NOMO-1 treated with DMSO at 0.1 percent for 48 hours (cell line): Measurements from ENCODE around the gene SPON1.
"Not testable (repeated sequence)": the region's sequence is repeated elsewhere in the genome, so short reads cannot be mapped to it uniquely, and the experiment has no call there.

ENCODE experiments used
- DNase-seq: peaks from one replicate; lab custom pipeline; 2025; ENCODE audit not compliant: unreplicated experiment; lab: John Stamatoyannopoulos, UW

SPON1 gene

DNA sequence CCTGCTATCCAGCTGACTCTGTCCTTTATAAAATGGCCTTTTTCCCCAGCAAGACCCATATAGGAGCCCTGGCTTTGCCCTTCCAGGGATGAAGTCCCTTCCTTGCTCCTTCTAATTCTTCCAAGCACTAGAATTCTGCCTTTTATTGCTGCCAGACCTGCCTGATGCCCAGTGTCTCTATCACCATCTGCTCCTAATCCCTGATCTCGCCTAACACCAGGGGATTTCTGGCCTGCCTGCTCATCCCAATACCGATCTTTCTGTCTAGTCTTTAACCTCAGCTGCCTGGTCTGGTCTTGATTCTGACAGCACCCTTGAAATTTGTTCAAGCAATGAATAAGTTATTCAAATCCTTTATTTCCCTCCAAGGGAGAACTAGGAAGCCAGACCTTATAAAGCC is 150.2 kb downstream of the SPON1 start:
- DNase-seq: no peak

DNA sequence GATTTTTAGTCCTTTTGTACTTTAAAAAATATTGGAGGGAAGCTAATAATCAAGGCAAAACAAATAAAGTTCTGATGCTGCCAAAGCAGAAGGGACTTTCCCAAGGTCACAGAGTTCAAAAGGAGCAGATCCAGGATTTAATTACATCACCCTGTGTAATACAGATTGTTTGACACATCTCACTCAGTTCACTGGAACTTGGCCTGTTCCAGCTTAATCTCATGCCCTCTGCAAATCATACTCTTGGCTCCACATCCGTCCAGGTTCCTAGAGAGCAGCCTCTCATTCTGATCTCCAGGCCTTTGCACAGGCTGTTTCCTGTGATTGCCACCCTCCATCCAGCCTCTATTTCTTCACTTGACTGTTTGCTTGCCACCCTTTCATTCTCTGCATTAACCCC is 151.7 kb downstream of the SPON1 start:
- no peak for DNase-seq

DNA sequence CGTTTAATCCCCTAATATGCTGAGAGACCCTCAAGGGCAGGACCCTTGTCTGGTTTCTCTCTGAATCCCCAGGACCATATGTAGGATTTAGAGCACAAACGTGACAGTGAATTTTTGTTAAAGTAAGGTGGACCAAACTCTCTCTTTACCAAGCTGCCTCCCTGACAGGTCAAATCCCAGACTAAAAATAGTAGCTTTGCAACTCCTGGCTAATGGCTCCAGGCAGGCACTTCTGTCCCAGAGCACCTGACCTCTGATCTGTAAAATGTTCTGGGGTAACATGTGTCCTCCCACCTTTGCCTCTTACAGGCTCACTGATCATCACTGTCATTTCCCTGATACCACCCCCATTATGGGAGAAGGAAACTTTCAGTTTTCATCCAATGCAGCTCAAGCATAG is 152.3 kb downstream of the SPON1 start:
- no peak for DNase-seq

DNA sequence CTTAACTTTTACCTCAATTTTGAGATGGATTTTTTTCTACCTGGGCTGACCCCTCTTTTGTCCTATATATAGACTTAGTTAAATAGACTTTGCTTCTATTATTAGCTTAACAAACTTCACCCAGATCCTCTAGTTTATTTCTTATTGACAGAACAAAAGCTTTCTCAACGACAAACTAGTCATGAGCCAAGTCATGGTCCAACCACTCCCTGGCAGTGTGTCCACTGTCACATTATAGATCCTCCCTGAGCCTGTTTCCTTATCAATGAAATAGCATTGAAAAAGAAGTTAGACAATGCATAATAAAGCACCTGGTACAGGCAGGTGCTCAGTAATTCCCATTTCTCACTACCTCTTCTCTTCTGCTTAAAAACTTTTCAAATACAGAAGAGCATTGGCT is 155.1 kb downstream of the SPON1 start:
- DNase-seq: no peak

DNA sequence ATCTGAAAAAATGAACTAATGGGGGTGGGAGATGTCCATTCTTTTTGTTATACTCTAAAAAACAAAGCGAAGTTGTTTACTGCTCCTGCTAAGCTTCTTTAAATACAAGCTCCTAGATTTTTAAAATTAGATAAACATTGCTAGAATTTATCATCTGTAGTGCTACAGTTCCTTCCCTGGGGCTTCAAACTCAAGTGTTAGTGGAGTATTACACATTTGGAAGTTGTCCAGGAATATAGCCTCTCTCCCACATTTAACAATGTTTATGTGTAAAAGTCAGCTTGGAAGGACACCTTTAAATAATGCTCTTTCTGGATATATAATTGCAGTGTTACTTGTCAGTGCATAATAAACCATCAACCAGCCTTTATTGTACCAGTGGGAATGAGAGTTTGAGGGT is 155.5 kb downstream of the SPON1 start:
- DNase-seq: no peak

DNA sequence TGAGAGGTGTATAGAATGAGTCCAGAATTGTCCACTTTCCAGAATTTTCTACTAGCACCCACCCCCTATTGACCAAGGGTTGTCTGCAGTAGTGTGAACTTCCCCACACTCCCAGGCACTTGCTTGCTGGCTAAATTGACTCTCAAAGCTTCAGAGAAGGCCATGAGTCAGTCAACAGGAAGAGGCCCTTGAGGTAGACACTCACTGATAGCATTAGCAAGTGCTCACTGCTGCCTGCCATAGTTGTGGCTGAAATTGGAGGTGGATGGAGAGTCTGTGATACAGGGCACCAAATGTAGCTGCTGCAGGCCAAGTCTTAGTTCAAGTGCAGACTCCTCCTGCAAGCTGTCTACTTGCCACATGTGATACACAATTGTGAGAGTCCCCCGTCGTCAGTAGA is 156.8 kb downstream of the SPON1 start:
- no peak for DNase-seq

DNA sequence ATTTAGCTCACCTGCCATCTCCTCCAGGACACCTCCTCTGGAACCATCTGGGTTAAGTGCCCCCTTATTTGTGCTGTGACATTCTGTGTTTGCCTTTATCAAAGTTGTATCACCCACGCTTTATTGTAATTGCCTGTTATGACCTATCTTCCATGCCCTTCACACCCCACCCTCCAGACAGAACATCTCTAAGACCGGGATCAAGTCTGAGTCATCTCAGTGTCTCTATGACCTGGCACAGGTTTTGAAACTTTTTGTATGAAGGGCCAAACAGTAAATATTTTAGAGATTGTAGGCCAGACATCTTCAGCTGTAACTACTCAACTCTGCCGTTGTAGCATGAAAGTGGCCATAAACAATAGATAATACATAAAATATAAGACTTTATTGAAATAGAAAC is 161.8 kb downstream of the SPON1 start:
- DNase-seq: no peak

DNA sequence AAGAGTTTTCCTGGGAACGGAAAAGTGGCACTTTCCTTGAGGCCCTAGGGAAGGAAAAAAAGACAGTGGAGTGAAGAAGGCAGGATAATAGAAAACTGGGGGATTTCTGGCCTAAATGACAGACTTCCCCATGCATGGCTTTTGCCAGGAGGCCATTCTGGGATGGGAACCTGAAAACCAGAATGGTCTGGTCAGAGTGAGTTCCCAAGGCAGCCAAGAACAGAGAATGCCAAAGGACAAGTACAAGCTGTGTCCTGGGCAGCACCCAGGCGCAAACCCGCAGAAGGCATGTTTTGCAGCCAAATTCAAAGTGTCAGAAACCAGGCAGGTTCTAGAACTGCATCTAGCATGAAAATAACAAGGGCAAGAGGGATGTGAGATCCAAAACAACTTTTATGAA is 162.4 kb downstream of the SPON1 start:
- DNase-seq: no peak

DNA sequence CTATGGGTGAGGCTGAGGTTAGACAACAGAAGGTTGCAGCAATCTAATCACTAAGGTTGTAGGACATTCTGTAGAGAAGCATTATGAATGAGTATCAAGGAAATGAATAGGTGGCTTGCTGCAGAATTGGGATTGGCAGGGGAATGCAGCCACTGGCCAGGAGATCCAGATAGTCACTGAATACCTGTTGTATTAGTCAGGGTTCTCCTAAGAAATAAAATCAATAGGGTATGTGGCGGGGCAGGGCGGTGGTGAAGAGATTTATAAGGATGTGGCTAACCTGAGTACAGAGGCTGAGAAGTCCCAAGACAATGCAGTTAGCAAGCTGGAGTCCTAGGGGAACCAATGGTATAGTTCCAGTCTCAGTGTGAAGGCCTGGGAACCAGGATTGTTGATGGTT is 163.0 kb downstream of the SPON1 start:
- DNase-seq: no peak

DNA sequence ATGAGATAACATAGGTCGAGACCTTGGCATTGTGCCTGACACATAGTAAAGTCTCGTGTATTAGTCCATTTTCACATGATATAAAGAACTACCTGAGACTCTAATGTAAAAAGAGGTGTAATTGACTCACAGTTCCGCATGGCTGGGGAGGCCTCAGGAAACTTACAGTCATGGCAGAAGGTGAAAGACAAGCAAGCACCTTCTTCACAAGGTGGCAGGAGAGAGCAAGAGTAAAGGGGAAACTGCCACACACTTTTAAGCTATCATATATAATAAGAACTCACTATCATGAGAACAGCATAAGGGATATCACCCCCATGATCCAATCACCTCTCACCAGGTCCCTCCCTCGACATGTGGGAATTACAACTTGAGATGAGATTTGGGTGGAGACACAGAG is 165.2 kb downstream of the SPON1 start:
- no peak for DNase-seq

DNA sequence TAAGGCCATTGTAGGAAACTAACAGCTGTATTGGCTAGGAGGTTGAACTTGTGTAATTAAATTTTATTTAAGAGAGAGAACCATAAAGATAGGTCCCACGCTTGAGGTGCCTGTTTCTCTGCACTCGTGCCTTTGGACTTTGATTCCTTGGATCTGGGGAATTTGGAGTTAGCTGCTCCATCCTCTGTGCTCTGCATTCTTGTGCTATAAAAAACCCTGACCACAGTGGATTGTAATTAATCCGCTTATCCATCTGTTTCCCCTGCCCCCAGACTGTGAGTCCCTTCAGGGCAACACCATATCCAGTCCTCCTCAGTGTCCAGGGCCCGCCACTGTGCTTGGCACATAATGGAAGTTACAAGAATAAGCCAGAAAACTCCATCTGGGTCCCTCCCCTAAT is 169.8 kb downstream of the SPON1 start:
- DNase-seq: no peak

DNA sequence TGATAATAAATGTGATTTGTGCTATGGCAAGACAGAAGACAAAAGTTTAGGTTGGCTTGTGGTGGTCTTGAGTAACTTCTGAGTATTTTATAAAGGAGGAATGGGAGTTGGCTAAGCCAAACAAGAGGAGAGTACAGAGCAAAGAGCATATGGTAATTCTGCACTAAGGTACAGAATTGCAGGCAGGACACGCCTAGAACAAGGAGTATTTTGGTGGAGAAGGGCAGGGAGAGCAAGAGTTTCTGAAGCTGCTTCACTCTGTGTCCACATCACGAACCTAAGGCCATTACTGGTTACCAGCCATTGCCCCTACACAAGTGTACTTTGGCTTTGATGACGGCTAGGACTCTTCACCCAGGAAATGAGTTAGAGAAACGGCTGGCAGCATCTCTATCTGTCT is 170.9 kb downstream of the SPON1 start:
- DNase-seq: no peak

DNA sequence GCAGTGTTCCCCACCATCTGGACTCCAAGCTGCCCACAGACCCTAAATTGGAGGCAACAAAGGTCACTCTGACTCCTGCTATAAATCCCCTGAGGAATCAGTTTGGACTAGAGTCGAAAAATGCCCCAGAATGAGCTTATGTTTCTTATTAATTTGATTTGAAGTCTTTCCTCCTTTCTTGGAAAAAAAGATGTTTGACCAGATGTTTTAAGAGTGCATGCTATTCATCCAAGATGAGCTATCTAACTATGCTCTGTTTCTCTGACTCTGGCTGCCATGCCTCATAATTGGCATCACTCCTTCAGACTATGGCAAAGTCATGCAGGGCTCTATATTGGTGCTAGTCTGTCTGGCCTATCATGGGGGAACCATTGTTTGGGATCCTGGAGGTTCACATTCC is 174.0 kb downstream of the SPON1 start:
- no peak for DNase-seq

DNA sequence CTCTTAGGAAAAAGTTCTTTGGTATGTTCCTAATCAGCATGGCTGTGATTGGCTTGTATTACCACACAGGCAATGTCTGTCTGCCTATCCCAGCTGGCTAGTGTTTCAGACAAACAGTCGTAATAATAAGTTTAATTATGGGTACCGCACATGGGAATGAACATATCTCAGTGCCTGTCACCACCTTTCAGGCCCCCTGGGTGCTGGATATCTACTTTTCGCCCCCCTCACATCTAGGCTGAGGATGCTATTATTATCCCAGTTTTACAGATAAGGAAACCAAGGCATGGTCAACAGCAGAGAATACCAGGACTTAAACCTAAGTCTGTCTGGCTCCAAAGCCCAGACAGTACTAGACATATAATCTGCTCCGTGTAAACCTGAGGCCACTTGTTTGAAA is 174.8 kb downstream of the SPON1 start:
- no peak for DNase-seq

DNA sequence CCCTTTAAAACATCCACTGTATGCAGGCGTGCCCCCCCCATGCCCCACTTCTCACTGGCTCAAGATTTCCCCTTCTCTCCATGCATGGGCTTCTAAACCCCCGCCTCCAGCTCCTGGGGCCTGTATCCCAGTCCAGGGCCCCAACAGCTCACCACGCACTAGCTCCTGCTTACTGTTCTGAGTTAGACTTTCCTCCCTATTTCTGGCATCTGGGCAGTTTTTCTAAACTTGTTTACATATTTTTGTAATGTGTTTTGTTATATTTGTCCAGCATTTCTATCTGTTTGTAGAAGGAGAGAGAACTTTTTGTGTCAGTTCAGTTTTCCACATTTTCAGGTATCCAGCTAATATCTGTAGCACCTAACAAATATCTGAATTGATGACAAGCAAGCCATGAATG is 178.5 kb downstream of the SPON1 start:
- no peak for DNase-seq

DNA sequence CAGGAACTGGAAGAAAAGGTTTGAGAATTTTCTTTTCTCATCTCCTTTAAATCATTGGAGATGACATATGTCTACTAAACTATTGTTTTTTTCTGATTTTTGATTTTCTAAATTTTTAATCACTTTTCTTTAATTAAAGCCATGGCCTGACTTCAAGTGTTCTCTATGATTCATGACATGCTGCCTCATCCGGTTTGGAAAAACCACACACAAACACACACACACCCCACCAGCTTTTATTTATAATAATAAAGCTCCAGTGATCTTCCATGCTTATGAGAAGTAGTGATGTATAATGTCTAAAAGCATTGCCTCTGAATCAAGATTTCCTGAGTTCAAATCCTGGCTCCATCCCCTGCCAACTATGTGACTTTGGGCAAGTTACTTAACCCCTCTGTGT is 179.2 kb downstream of the SPON1 start:
- DNase-seq: no peak

DNA sequence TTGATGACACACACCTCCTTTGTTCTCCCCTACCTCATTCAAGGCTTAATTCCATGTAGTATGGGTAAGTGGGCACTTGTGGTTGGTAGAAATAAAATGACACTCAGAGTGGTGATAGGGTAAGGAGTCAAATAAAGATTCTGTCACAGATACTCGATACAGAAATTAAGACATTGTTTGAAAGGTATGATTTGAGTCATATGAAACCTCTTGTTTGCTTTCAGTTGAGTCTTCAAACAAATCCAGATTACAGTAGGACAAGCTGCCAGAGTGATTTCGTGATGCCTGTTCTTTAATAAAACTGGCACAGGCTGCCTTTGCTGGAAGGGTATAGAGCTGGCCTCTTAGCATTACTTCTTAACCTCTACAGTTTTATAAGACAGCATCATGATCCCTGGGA is 182.4 kb downstream of the SPON1 start:
- DNase-seq: no peak

DNA sequence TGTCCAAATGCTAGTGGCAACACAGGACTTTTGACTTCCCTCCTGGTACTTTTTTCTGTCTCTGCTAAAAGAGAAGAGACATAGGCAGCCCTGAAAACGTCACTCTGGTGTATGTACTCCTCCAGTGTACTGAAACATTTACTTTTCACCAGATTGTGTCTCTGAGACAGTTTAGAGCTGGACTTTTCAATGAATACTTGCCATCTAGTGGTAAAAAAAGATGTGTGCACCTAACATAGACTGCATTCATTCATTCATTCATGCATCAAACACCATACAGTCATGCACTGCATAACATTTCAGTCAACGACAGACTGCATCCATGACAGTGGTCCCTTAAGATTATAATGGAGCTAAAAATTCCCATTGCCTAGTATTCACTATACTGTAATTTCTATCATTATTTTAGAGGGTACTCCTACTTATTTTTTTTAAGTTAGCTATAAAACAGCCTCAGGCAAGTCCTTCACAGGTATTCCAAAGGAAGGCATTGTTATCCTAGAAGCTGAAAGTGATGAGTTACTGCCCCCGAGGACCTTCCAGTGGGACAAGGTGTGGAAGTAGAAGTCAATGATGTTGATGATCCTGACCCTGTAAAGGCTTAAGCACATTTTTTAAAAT is 186.2 kb downstream of the SPON1 start:
- DNase-seq: peak; percentile 22

DNA sequence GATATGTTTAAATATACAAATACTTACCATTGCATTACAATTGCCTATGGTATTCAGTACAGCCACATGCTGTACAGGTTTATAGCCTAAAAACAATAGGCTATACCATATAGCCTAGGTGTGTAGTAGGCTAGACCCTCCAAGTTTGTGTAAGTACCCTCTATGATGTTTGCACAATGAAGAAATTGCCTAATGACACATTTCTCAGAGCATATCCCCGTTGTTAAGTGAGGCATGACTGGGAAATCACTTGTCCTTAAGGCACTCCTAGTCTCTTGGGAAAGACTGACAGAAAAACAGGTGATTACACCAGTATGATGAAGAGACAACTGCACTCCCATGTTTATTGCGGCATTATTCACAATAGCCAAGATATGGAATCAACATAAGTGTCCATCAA is 187.2 kb downstream of the SPON1 start:
- no peak for DNase-seq

DNA sequence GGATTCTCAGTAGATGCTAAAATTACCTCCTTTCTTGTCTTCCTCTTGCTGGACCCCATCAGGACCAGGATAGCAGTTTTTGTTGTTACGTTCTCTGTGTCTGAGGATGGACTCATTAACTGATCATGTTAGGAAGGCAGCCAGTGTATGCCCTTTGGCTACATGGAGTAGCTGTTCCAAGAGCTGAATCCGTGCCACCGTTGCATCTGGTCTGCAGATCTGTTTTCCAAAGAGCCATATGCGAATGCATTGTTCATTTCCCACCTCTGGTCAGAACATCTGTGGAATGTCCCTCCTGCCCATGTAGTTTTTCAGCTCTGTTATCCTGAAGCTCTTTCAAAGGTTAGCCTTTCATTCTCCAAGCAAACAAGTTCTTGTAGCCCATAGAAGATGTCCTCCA is 188.4 kb downstream of the SPON1 start:
- DNase-seq: no peak

DNA sequence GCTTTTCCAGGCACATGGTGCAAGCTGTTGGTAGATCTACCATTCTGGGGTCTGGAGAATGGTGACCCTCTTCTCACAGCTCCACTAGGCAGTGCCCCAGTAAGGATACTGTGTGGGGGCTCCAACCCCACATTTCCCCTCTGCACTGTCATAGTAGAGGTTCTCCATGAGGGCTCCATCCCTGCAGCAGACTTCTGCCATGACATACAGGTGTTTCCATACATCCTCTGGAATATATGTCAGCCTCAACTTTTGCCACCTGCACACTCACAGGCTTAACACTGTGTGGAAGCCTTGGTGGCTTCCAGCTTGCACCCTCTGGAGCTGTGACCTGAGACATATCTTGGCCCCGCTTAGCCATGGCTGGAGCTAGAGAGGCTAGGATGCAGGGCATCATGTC is 191.6 kb downstream of the SPON1 start:
- DNase-seq: not testable (repeated sequence)

DNA sequence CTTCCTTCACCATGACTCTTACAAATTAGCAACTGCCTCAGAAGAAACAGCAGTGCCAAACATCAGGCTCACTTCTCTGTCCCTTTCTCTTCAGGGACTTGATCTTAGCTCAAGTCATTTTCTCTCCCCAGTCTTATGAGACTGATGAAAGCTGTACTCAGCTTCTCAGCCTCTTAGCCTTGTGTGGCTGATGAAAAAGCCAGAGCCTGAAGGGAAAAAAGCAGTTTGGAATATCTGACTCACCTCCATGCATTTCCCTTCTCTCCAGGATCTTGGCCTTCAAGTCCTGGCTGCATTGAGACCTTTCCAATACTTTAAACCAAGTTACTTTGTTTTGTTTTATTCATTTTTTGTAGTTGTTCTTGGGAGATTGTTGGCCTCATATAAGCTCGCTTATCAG is 195.9 kb downstream of the SPON1 start:
- no peak for DNase-seq

DNA sequence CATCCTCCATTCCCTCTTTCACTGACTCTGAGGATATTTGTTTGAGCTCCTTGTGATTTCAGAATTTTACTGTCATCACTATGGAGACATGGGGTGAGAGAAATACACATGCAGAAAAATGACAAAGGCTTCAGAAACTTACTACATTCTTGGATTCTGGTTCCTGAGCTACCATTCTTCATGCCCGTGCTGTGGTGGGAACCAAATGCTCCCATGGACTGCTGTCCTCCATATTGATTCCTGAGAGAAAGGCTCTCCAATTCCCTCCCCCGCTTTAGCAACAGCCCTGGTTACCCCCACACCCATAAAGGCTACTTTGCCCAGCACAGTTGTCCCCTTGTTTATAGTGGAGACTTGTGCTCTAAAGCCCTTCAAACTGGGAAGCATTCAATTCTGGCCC is 201.1 kb downstream of the SPON1 start:
- no peak for DNase-seq

DNA sequence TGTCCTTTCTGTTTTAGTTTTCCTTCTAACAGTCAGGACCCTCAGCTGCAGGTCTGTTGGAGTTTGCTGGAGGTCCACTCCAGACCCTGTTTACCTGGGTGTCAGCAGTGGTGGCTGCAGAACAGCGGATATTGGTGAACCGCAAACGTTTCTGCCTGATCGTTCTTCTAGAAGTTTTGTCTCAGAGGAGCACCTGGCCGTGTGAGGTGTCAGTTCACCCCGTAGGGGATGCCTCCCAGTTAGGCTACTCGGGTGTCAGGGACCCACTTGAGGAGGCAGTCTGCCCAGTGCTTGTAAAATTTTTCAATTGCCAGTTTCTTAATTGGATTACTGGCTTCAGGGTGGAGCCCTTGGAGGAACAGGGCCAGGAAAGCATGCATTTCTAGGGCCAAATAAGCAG is 211.2 kb downstream of the SPON1 start:
- DNase-seq: not testable (repeated sequence)
